ENCODE measurements around the gene RAB11FIP4.

Gene RAB11FIP4

GRCh38 chr17:31549525-31550388 lies 158.3 kb downstream of the RAB11FIP4 start:
- peak; percentile 94 for DNase-seq

- DNase-seq: no peak
Observed at GRCh38 chr17:31550389-31551056, 159.0 kb downstream of the RAB11FIP4 start.

GRCh38 chr17:31552568-31552967 lies 161.1 kb downstream of the RAB11FIP4 start:
- DNase-seq: no peak

- no peak for DNase-seq
Observed at GRCh38 chr17:31553506-31553905, 162.0 kb downstream of the RAB11FIP4 start.

- DNase-seq: no peak
Observed at GRCh38 chr17:31554930-31555329, 163.5 kb downstream of the RAB11FIP4 start.

GRCh38 chr17:31556969-31557645 lies 165.6 kb downstream of the RAB11FIP4 start:
- DNase-seq: no peak

GRCh38 chr17:31558748-31559583 lies 167.5 kb downstream of the RAB11FIP4 start:
- peak; percentile 68 to 87 for DNase-seq

- DNase-seq: peak in 1 of 2 donors; percentile 24
Observed at GRCh38 chr17:31559584-31560501, 168.4 kb downstream of the RAB11FIP4 start.

- DNase-seq: no peak
Observed at GRCh38 chr17:31560616-31561235, 169.3 kb downstream of the RAB11FIP4 start.

GRCh38 chr17:31561469-31562375 lies 170.2 kb downstream of the RAB11FIP4 start:
- peak; percentile 62 to 69 for DNase-seq

GRCh38 chr17:31562376-31562840 lies 170.9 kb downstream of the RAB11FIP4 start:
- no peak for DNase-seq

- no peak for DNase-seq
Observed at GRCh38 chr17:31564291-31564690, 172.8 kb downstream of the RAB11FIP4 start.

GRCh38 chr17:31564883-31565301 lies 173.4 kb downstream of the RAB11FIP4 start:
- DNase-seq: peak in 1 of 2 donors; percentile 50

- DNase-seq: no peak
Observed at GRCh38 chr17:31565652-31566051, 174.2 kb downstream of the RAB11FIP4 start.

GRCh38 chr17:31566247-31566991 lies 174.9 kb downstream of the RAB11FIP4 start:
- DNase-seq: no peak

- DNase-seq: no peak
Observed at GRCh38 chr17:31566992-31567373, 175.5 kb downstream of the RAB11FIP4 start.

GRCh38 chr17:31568121-31568520 lies 176.6 kb downstream of the RAB11FIP4 start:
- no peak for DNase-seq

GRCh38 chr17:31568539-31568938 lies 177.1 kb downstream of the RAB11FIP4 start:
- DNase-seq: peak; percentile 96 to 98

- DNase-seq: no peak
Observed at GRCh38 chr17:31570231-31570630, 178.8 kb downstream of the RAB11FIP4 start.

Data from inflammatory macrophage (primary cell).